ENCODE data around the gene PHF13.

- no peak for TF ChIP-seq CTCF (IDR thresholded peaks at IDR 0.05)
- TF ChIP-seq POLR2A (IDR thresholded peaks at IDR 0.05), result no peak
- TF ChIP-seq EP300 (IDR thresholded peaks at IDR 0.05), result no peak
Observed at GRCh38 chr1:6577831-6578525, 35.6 kb upstream of the PHF13 start.
